ENCODE data around the gene GOLGA8N.
A peak's percentile ranks its signal among the peaks of the same experiment; 100 is the strongest.

GOLGA8N gene

DNA sequence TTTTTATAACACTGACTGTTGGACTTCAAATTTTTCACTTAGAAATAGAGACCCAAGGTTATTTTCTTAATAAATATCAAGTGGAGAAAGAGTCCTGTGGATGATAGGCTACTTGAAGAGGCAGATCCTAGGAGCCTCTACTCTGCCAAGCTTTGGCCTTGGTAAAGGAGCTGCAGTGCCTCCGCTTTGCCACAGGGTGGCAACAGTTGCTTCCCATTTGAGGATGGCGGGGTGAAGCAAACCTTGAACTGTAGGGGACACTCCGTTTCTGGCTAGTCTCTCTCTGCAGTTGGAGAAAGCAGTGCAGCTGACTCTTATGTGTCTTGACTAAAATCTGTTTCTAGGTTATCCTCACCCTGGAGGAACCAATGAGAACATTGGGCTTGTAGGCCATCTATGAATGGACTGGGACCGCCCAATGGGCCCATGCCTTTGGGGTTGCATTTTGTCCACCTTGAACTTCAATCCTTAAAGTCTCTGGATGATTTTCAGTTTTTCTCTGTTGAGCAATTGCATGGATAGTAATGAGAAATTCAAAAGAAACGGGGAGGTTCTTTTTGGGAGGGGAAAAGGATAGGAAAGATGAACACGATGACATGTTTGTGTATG is 58.1 kb downstream of the GOLGA8N start:
- DNase-seq (ENCODE audit: low read depth) = peak; percentile 36

DNA sequence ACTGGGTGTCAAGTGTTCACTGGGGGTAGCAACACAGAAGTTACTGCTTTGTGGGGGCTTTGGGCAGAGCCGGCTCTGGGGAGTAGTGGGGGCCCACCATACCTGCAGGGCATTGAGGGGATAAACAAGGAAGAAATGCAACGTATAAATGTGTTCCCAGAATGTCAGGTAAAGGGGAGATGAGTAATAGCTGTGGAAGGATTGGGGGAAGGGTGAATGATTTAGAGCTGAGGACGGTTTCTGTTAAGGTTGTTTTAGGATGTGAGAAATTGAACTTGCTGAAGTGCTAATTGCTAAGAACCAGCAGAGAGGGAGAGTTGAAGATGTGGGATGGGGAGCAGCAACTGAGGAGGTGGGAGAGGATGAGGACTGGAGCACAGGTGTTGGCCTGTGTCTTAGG is 58.9 kb downstream of the GOLGA8N start:
- DNase-seq (ENCODE audit: low read depth) = no peak

DNA sequence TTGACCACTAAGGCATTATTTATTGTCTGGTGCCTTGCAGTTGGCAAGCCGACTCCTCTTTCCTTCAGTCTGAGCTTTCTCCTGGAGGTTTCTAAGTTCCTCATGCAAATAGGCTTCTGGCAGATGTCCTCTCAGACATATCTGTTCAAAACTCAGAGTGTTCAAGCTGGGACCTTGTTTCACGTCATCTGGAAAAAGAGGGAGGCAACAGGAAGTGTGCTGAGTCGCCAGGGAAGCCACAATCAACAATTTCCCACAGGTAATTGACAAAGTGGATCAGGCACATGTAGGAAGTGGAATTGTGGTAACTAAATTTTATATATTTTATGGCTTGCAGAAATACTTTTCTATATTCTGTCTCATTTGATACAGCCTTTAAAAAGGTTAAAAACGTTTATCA is 62.8 kb downstream of the GOLGA8N start:
- no peak for DNase-seq (ENCODE audit: low read depth)

DNA sequence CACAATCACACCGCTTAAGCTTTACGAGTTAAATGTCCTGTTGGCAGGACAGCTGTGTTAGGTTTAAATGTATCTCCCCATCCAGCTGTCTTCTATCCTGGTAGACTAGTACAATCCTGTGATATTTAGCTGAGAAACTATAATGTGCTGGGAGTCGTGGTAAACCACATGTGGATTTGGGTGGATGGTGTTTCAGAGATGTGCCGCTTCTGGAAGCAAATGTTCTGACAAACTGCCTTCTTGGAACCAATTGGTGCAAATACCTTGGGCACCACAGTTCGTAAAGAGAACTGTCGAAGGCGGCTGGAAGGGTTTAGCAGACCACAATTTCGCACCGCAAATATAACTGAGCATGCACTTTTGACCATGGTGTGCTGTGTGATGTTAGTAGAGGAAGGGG is 63.2 kb downstream of the GOLGA8N start:
- DNase-seq (ENCODE audit: low read depth) = no peak
